Ovary (tissue), 9 donors: ENCODE data around the gene LPIN2. TPM values are rescaled to one million over a fixed set of nuclear protein-coding genes. Genes with fewer than 3 reads are reported as not detected.
A peak's percentile ranks its signal among the peaks of the same experiment; 100 is the strongest.

Source experiments
- DNase-seq, 5 donors: peaks; one replicate each; pipeline ENCODE4 v3.0.0-alpha.2; 2019 to 2020
- H3K27ac ChIP-seq, 2 donors: fragments of 200-600 bp; one replicate each; pipeline versions ENCODE4 v1.5.1 to v1.8.0; 2019 to 2022
- H3K27me3 ChIP-seq: fragments of 200-600 bp; one replicate; pipeline ENCODE4 v1.8.0; 2022
- H3K36me3 ChIP-seq: fragments of 200-600 bp; sonication (generic); one replicate; pipeline ENCODE4 v1.5.1; 2019
- H3K4me1 ChIP-seq: one replicate; pipeline ENCODE4 v1.8.1; 2013; ENCODE audit warnings: mild to moderate bottlenecking, moderate library complexity; ENCODE audit not compliant: insufficient read depth
- H3K4me3 ChIP-seq: fragments of 200-600 bp; sonication (generic); one replicate; pipeline ENCODE4 v1.5.1; 2017
- H3K9me3 ChIP-seq, 2 donors: fragments of 200-600 bp in 1 of 2; sonication (generic) in 1 of 2; one replicate each; pipeline versions ENCODE4 v1.5.1 to v1.8.1; 2013 to 2019; ENCODE audit warnings: mild to moderate bottlenecking in 1 of 2, moderate library complexity in 1 of 2
- EP300 ChIP-seq: sonication (generic); formaldehyde crosslinking; IDR thresholded peaks from one replicate; pipeline ENCODE4 v1.6.1; 2017; ENCODE audit warnings: antibody characterized with exemption
- POLR2A ChIP-seq: fragments of 450-650 bp; IDR thresholded peaks from one replicate; pipeline ENCODE4 v1.6.1; 2017; ENCODE audit warnings: antibody characterized with exemption, mild to moderate bottlenecking, moderate library complexity
- WGBS, 3 donors: extraction: QIAGEN DNeasy Blood & Tissue Kit in 1 of 3; methylation state at CpG; one replicate each; pipeline versions ENCODE4 v1.1.5 to v1.1.7; 2013 to 2017; 5-methylcytosine and 5-hydroxymethylcytosine counted together
- intact Hi-C, 4 donors: fragments of 100-400 bp; cut with DNase I; formaldehyde crosslinking; loops; one replicate each; pipeline versions ENCODE4 v1.11.0 to v1.15.1; 2022 to 2023
- polyA plus RNA-seq, 2 donors: library from polyadenylated mRNA; stranded (reverse); fragments of 200-250 nt in 1 of 2; fragments of 350-450 nt in 1 of 2; fragmentation: Illumina TruSeq in 1 of 2; extraction: RNeasy Lipid Tissue Mini Kit (QIAGEN cat#74804) in 1 of 2; gene quantifications; one replicate each; pipeline ENCODE4 v1.2.3, GENCODE V29; 2013 to 2014
- total RNA-seq, 7 donors: library from RNA; depleted of rRNA in 2 of 7; stranded (reverse); fragments of >200 nt in 2 of 7; fragmentation: NEBNext Ultra II Directional in 3 of 7; extraction: Animal tissue kit (Norgen Biotek cat#: 25700) in 3 of 7; gene quantifications; one replicate each; pipeline versions ENCODE4 v1.1.0 to v1.2.4, GENCODE V29; 2016 to 2023
- TF ChIP-seq, protein P1 (sequence below), 3 donors: fragments of 450-650 bp in 2 of 3; fragments of 200-600 bp in 1 of 3; IDR thresholded peaks; one replicate each; pipeline versions ENCODE4 v1.5.1 to v1.8.0; 2016 to 2022; ENCODE audit warnings: antibody characterized with exemption in 3 of 3, mild to moderate bottlenecking in 1 of 3
- donor health status: DM: no; HTN: no; CAD: no; lungs with moderate emphysema.
- donor health status: DM: no; HTN: no; CAD: no.
- donor health status: Bipolar disorder and iron deficiency.
- donor health status: DM: yes; HTN: yes; CAD: no.
- donor health status: DM: no; HTN: no; CAD: no.
- donor health status: DM: yes; HTN: yes; CAD: no.

Gene LPIN2
- total and polyA plus RNA-seq, 9 donors, result 13.4 to 44.7 (median 26.4) TPM

DNA sequence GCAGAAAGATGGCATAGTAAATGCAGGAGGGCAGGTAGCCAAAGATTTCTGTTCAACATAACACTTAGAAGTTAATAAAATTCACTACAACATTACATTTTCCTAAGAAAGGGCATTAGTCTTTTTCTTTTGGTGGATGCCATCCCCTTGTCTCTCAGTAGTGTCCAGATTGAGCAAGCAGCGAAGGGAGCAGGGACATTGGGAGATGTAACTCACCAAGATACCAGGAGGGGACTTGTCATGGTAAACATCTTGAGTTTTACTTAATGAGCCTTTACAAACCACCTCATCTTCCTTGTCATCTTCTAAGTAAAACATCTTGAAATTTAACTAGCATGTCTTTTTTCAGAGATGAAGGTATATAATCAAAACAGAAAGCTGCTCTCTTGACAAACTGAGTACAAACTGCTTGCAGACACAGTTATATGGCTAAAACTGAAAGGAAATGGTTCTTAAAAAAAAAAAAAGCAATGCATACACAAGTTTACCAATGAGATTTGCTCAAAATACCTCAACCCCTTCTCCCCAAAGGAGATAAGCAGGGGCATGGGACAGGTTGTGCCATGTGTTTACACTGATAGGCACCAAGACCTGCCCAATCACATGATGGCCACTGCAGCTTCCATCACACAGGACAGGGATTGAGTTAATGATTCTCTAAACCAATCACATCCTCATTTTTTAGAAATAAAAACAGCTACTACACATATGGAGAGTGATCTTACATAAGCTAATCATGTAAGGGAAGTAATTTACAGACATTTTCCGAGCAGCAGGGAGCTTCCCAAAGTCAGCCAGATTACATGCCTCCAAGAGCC is 30.3 kb downstream of the LPIN2 start:
- H3K9me3 ChIP-seq, result no peaks in the 10 kb centered on the region
- peak overlapping the region; percentile 16 to 74 for H3K27ac ChIP-seq
- H3K27me3 ChIP-seq, result no peaks in the 10 kb centered on the region
- intact Hi-C loops, result loop anchor here in 1 of 4 donors (10.0 kb wide), 1 partner anchor 48 kb away; no protein-coding TSS in a partner anchor
- H3K36me3 ChIP-seq, result no peaks in the 10 kb centered on the region
- 46 to 50% (median 49%) methylated on average over 2 of the region's 2 CpGs for WGBS, 3 donors
- no peak overlapping the region for H3K4me3 ChIP-seq
- H3K4me1 ChIP-seq, result peaks cover 23% of the 10 kb centered on the region
- no peak for DNase-seq
- no peak for TF ChIP-seq POLR2A
- TF ChIP-seq, protein P1, sequence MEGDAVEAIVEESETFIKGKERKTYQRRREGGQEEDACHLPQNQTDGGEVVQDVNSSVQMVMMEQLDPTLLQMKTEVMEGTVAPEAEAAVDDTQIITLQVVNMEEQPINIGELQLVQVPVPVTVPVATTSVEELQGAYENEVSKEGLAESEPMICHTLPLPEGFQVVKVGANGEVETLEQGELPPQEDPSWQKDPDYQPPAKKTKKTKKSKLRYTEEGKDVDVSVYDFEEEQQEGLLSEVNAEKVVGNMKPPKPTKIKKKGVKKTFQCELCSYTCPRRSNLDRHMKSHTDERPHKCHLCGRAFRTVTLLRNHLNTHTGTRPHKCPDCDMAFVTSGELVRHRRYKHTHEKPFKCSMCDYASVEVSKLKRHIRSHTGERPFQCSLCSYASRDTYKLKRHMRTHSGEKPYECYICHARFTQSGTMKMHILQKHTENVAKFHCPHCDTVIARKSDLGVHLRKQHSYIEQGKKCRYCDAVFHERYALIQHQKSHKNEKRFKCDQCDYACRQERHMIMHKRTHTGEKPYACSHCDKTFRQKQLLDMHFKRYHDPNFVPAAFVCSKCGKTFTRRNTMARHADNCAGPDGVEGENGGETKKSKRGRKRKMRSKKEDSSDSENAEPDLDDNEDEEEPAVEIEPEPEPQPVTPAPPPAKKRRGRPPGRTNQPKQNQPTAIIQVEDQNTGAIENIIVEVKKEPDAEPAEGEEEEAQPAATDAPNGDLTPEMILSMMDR (IDR thresholded peaks at IDR 0.05), result no peak
- no peak for TF ChIP-seq EP300

- no peaks in the 10 kb centered on the region for H3K36me3 ChIP-seq
- no peak overlapping the region for H3K4me3 ChIP-seq
- intact Hi-C loops, result loop anchor here in 1 of 4 donors (10.0 kb wide), 1 partner anchor 47 kb away; no protein-coding TSS in a partner anchor
- DNase-seq, result no peak
- no peak for TF ChIP-seq EP300
- no peak for TF ChIP-seq POLR2A
- H3K9me3 ChIP-seq, result no peaks in the 10 kb centered on the region
- WGBS, 3 donors, result 12 to 25% (median 18%) methylated on average over 1 of the region's 1 CpG
- no peaks in the 10 kb centered on the region for H3K27me3 ChIP-seq
- H3K27ac ChIP-seq, result peak overlapping the region; percentile 16 to 74
- peaks cover 25% of the 10 kb centered on the region for H3K4me1 ChIP-seq
These were observed 30.9 kb downstream of the LPIN2 start for GRCh38 chr18:2982022-2982421.

DNA sequence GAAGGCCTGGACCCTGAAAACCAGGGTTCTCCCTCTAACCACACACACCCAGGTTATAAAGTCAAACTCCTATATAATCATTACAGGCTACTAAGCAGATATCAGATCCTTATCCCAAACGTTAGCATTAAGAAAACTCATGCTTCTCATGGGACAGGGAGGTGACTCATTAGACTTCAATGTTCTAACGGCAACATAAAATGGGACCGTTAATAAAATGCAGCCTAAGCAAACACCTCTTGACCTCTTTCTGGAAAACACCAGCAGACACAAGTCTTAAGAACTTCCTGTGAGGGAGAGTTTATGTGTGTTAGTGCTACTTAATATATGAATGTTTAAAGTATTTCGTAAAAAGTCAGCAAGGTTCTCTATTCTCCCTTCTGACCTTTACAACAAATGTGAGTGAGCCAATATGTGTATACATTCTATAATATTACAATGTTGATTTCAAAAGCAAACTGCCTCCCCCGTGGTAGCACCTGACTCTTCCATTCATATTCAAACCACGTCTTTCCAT is 31.7 kb downstream of the LPIN2 start:
- Histone ChIP-seq H3K27me3 (no peaks in the 10 kb centered on the region), H3K4me3 (no peak overlapping the region), H3K4me1 (peaks cover 29% of the 10 kb centered on the region), H3K9me3 (no peaks in the 10 kb centered on the region), H3K27ac (peak overlapping the region; percentile 23 to 74), H3K36me3 (no peaks in the 10 kb centered on the region)
- 10 to 13% (median 13%) methylated on average over 6 of the region's 6 CpGs for WGBS, 3 donors
- no peak for DNase-seq
- intact Hi-C loops, result loop anchor here in 1 of 4 donors (10.0 kb wide), 1 partner anchor 46 kb away; no protein-coding TSS in a partner anchor
- TF ChIP-seq, protein P1 (IDR thresholded peaks at IDR 0.05), result no peak
- TF ChIP-seq POLR2A, result no peak
- TF ChIP-seq EP300, result no peak

DNA sequence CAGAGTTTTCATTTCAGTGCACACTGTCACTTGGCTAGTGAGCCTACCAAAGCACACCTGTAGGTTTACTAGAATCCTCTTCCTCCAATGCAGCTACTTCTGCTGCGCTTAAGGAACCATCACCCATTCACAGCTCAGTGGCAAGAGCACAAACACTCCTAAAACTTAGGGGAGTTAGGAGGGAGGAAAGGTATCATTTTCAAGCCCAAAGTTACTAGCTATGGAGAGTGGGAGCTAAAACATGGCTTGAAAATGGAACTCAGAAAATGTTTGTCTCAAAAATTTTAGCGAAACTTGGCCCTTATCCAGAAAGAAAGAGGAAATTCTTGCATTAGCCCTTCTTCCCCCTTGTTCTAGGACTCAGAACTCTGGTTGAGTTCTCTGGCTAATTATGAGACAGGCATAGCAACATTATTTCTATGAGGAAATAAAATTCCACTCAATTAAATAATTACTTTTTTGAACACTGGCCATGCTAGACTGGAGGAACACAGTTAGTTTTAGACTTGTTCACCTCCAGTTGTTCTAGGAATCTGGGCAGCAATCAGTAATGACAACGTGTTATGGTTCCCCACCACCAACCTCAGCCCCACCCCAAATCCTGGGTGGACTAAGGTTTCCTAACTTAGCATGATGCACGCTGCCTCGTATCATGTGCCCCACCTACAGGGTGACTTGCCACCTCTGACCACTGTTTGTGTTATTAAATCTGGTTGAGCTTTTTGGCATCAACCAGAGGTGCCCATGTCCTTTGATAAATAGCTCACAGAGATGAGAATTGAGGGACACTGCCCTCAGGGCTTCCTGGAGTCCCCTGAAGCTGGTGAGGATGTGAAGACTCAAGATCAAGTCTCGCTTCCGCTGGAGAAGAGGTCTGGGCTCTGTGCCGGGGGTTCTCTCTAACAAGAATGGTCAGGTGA is 32.8 kb downstream of the LPIN2 start:
- DNase-seq, result no peak
- Histone ChIP-seq H3K27ac (peak overlapping the region; percentile 50 to 74), H3K4me1 (peaks cover 31% of the 10 kb centered on the region), H3K4me3 (no peak overlapping the region), H3K27me3 (no peaks in the 10 kb centered on the region), H3K36me3 (no peaks in the 10 kb centered on the region), H3K9me3 (no peaks in the 10 kb centered on the region)
- TF ChIP-seq POLR2A, result no peak
- TF ChIP-seq, protein P1 (IDR thresholded peaks at IDR 0.05), result no peak
- TF ChIP-seq EP300, result no peak
- WGBS, 3 donors, result 56 to 61% (median 61%) methylated on average over 8 of the region's 8 CpGs
- intact Hi-C loops, result loop anchor here in 1 of 4 donors (10.0 kb wide), 1 partner anchor 45 kb away; no protein-coding TSS in a partner anchor
